Measurements from ENCODE around the gene CNTN2.

GRCh38 chr1:205122489-205122882 lies 79.5 kb downstream of the CNTN2 start:
- TF ChIP-seq CTCF (IDR thresholded peaks at IDR 0.05) (peak in 1 of 12 donors; percentile 2), POLR2A (IDR thresholded peaks at IDR 0.05) (no peak)
